ENCODE measurements around the gene ZNF581.

The ZNF581 gene

DNA sequence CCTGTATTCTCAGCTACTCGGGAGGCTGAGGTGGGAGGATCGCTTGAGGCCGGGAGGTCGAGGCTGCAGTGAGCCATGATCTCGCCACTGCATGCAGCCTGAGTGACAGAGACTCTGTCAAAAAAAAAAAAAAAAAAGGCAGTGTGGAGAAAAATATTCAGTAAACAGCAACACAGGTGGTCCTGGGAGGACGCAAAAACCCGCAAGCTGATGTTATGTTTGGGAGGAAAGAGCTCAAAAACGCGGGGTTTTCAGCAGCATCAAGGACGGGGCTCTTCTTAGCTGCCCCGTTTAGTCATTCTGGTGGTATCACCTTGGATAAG lies 18.5 kb upstream of the ZNF581 start:
- Histone ChIP-seq H3K9ac (ENCODE audit: insufficient read length) (peak overlapping the region; percentile 69), H3K36me3 (ENCODE audit: insufficient read depth, low read length) (no peaks in the 10 kb centered on the region), H3K9me3 (ENCODE audit: low read depth, low read length) (no peaks in the 10 kb centered on the region), H3K4me3 (peak overlapping the region; percentile 82), H3K27ac (no peak overlapping the region)
- no peak for DNase-seq (ENCODE audit: low read depth, low spot score)
- TF ChIP-seq EZH2 (IDR thresholded peaks at IDR 0.05) (no peak), POLR2AphosphoS5 (IDR thresholded peaks at IDR 0.05; ENCODE audit: borderline replicate concordance, low read depth, low read length) (no peak), FOXP2 (optimal IDR thresholded peaks at IDR 0.05; ENCODE audit: control extremely low read depth, extremely low read length, insufficient read depth) (no peak)

DNA sequence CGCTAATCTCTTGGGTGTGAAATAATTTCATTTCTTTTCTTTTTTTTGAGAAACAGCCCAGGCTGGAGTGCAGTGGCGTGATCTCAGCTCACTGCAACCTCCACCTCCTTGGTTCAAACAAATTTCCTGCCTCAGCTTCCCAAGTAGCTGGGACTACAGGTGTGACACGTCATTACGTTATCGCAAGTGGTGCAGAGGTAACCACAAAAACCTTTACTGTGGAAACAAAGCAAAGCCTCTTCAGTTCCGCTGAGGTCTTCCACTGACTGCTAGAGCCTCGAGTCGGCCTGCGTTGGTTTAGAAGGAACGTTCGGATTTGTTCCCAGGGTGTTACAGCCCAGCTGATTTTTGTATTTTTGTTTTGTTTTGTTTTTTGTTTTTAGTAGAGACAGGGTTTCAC lies 17.1 kb upstream of the ZNF581 start:
- DNase-seq (ENCODE audit: low read depth, low spot score), result no peak
- Histone ChIP-seq H3K36me3 (ENCODE audit: insufficient read depth, low read length) (no peaks in the 10 kb centered on the region), H3K27ac (no peak overlapping the region), H3K9ac (ENCODE audit: insufficient read length) (no peak overlapping the region), H3K4me3 (no peak overlapping the region), H3K9me3 (ENCODE audit: low read depth, low read length) (no peaks in the 10 kb centered on the region)
- no peak for TF ChIP-seq EZH2 (IDR thresholded peaks at IDR 0.05)

DNA sequence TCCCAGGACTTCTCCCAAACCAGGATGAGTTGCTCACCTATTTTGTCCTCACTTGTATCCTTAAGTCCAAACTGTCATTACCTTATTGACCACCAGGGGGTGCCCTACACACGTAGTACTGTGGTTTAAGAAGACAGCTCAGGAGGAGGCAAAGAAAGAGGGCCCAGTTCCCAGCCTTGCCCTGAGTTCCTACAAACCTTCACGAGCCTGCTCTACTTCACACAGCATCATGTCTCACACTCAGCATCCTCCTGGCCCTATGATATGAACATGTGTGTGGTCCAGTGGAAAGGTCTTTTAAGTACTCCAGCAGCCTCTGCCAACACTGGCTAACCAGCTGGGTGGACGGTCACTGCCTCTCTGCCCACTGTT lies 11.0 kb upstream of the ZNF581 start:
- no peak overlapping the region for H3K4me3 ChIP-seq
- no peak for TF ChIP-seq FOXP2 (optimal IDR thresholded peaks at IDR 0.05; ENCODE audit: control extremely low read depth, extremely low read length, insufficient read depth)
- no peak for TF ChIP-seq EZH2 (IDR thresholded peaks at IDR 0.05)
- TF ChIP-seq POLR2AphosphoS5 (IDR thresholded peaks at IDR 0.05; ENCODE audit: borderline replicate concordance, low read depth, low read length), result no peak
- H3K27ac ChIP-seq, result no peak overlapping the region
- H3K36me3 ChIP-seq (ENCODE audit: insufficient read depth, low read length), result no peaks in the 10 kb centered on the region
- DNase-seq (ENCODE audit: low read depth, low spot score), result peak; percentile 98
- H3K9me3 ChIP-seq (ENCODE audit: low read depth, low read length), result no peaks in the 10 kb centered on the region
- H3K9ac ChIP-seq (ENCODE audit: insufficient read length), result no peak overlapping the region

DNA sequence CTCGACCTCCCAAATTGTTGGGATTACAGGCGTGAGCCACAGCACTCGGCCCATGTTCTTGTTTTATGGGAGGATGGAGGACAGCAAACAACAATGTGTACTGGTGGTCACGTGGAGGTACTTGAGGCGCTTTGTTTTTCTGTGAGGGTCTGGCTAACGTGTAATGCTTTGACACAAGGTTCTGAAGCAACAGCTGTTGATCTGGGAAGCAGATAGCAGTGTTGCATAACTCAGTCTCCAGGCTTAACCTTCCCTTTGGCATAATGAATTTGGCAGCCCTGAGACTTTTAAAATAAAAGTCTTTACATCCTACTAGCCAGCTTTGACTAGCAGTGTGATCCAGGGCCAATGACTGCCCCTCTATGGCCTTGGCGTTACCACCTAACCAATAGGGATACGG lies 9.6 kb upstream of the ZNF581 start:
- Histone ChIP-seq H3K4me3 (peak overlapping the region; percentile 94; the same call in 1 of the 2 replicates), H3K9ac (ENCODE audit: insufficient read length) (no peak overlapping the region), H3K9me3 (ENCODE audit: low read depth, low read length) (no peaks in the 10 kb centered on the region), H3K27ac (no peak overlapping the region), H3K36me3 (ENCODE audit: insufficient read depth, low read length) (no peaks in the 10 kb centered on the region)
- TF ChIP-seq EZH2 (IDR thresholded peaks at IDR 0.05), result no peak
- no peak for TF ChIP-seq POLR2AphosphoS5 (IDR thresholded peaks at IDR 0.05; ENCODE audit: borderline replicate concordance, low read depth, low read length)
- no peak for TF ChIP-seq FOXP2 (optimal IDR thresholded peaks at IDR 0.05; ENCODE audit: control extremely low read depth, extremely low read length, insufficient read depth)
- DNase-seq (ENCODE audit: low read depth, low spot score), result no peak

DNA sequence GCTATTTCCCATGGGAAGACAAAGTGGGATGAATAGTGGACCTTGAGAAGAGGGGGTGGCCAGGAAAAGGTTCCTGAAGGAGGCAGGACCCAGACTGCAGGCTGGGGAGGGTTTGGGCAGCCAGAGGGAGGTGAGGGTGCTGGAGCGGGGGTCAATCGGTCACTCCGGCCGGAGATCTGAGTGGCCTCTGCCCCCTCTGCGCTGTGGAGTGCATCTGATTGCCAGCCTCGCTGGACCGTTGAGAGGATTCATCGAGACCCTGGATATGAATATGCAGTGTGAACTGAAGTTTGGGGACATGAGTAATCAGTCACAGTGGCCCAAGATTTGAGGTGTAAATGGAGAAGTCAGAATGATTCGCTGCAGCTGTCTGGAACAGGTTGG lies 8.1 kb upstream of the ZNF581 start:
- no peaks in the 10 kb centered on the region for H3K9me3 ChIP-seq (ENCODE audit: low read depth, low read length)
- peak overlapping the region; percentile 98 for H3K9ac ChIP-seq (ENCODE audit: insufficient read length)
- peak overlapping the region; percentile 94 for H3K4me3 ChIP-seq
- DNase-seq (ENCODE audit: low read depth, low spot score), result no peak
- peak overlapping the region; percentile 70; the same call in 1 of the 2 replicates for H3K27ac ChIP-seq
- H3K36me3 ChIP-seq (ENCODE audit: insufficient read depth, low read length), result no peaks in the 10 kb centered on the region
- no peak for TF ChIP-seq POLR2AphosphoS5 (IDR thresholded peaks at IDR 0.05; ENCODE audit: borderline replicate concordance, low read depth, low read length)
- TF ChIP-seq EZH2 (IDR thresholded peaks at IDR 0.05), result no peak
- no peak for TF ChIP-seq FOXP2 (optimal IDR thresholded peaks at IDR 0.05; ENCODE audit: control extremely low read depth, extremely low read length, insufficient read depth)

DNA sequence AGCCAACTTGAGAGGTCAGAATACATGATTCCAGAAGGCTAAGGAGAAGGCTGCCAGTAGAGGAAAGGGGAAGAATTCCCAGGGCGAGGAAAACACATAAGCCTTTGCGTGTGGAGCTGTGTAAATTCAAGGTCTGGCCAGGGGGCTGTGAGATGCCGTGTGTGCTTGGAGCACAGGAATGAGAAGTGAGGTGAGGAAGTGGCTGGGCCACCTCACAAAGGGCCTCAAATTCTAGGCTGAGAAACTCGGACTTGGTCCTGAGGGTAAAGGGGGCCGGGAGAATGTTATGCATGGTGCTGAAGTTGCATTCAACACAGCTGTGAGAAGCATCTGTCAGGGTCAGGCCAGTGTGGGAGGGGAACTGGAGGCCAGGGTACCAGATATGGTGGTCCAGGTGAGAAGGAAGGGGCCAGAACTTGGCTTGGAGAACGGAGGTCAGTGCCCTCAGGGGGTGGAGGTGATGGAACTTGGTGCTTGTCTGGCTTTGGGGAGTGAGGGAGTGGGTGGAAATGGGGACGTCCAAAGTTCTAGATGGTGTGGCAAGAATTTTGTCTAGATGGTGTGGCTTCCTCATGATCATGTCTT lies 7.5 kb upstream of the ZNF581 start:
- TF ChIP-seq POLR2AphosphoS5 (IDR thresholded peaks at IDR 0.05; ENCODE audit: borderline replicate concordance, low read depth, low read length) (no peak), FOXP2 (optimal IDR thresholded peaks at IDR 0.05; ENCODE audit: control extremely low read depth, extremely low read length, insufficient read depth) (no peak), EZH2 (IDR thresholded peaks at IDR 0.05) (no peak)
- Histone ChIP-seq H3K9ac (ENCODE audit: insufficient read length) (peak overlapping the region; percentile 98), H3K27ac (no peak overlapping the region), H3K36me3 (ENCODE audit: insufficient read depth, low read length) (no peaks in the 10 kb centered on the region), H3K9me3 (ENCODE audit: low read depth, low read length) (no peaks in the 10 kb centered on the region), H3K4me3 (peak overlapping the region; percentile 94)
- DNase-seq (ENCODE audit: low read depth, low spot score), result no peak

DNA sequence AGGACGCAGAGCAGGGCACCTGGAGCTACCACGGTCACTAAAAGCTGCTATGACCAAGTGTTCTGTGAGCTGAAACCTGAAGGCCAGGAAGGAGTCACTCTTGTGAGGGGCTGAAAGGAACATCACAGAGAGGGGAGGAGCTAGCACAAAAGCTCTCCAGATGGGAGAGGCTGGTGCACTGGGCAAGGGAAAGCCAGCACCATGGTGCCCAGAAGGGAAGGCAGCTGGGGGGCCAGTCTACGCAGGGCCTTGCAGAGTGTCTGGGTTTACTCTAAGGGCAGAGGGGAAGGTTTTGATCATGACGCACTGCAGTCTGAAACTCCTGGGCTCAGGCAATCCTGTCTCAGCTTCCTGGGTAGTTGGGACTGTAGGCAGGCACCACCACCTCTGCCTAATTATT lies 6.7 kb upstream of the ZNF581 start:
- no peaks in the 10 kb centered on the region for H3K9me3 ChIP-seq (ENCODE audit: low read depth, low read length)
- no peak overlapping the region for H3K4me3 ChIP-seq
- no peak overlapping the region for H3K9ac ChIP-seq (ENCODE audit: insufficient read length)
- no peaks in the 10 kb centered on the region for H3K36me3 ChIP-seq (ENCODE audit: insufficient read depth, low read length)
- H3K27ac ChIP-seq, result no peak overlapping the region
- TF ChIP-seq FOXP2 (optimal IDR thresholded peaks at IDR 0.05; ENCODE audit: control extremely low read depth, extremely low read length, insufficient read depth), result no peak
- TF ChIP-seq EZH2 (IDR thresholded peaks at IDR 0.05), result no peak
- no peak for TF ChIP-seq POLR2AphosphoS5 (IDR thresholded peaks at IDR 0.05; ENCODE audit: borderline replicate concordance, low read depth, low read length)
- no peak for DNase-seq (ENCODE audit: low read depth, low spot score)

DNA sequence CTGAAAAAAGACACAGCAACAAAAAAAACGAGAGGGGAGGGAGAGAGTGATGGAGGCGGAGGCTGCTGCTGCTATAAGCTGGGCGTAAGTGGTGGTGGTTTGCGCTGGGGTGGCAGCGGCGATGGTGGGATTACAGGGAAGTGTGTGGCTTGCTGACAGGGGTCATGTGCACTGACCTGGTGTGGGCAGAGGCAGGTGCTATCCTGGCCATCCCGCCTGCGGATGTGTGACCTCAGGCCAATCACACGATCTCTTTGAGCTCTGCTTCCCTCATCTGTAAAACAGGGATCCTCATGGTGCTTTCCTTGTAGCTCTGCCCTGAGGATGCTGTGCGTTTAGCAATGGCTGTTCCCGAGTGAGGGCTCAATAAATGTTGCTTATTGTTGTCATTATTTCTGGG lies 5.9 kb upstream of the ZNF581 start:
- Histone ChIP-seq H3K9me3 (ENCODE audit: low read depth, low read length) (no peaks in the 10 kb centered on the region), H3K27ac (no peak overlapping the region), H3K4me3 (no peak overlapping the region), H3K9ac (ENCODE audit: insufficient read length) (no peak overlapping the region), H3K36me3 (ENCODE audit: insufficient read depth, low read length) (no peaks in the 10 kb centered on the region)
- DNase-seq (ENCODE audit: low read depth, low spot score), result no peak
- TF ChIP-seq POLR2AphosphoS5 (IDR thresholded peaks at IDR 0.05; ENCODE audit: borderline replicate concordance, low read depth, low read length) (no peak), EZH2 (IDR thresholded peaks at IDR 0.05) (no peak), FOXP2 (optimal IDR thresholded peaks at IDR 0.05; ENCODE audit: control extremely low read depth, extremely low read length, insufficient read depth) (no peak)

DNA sequence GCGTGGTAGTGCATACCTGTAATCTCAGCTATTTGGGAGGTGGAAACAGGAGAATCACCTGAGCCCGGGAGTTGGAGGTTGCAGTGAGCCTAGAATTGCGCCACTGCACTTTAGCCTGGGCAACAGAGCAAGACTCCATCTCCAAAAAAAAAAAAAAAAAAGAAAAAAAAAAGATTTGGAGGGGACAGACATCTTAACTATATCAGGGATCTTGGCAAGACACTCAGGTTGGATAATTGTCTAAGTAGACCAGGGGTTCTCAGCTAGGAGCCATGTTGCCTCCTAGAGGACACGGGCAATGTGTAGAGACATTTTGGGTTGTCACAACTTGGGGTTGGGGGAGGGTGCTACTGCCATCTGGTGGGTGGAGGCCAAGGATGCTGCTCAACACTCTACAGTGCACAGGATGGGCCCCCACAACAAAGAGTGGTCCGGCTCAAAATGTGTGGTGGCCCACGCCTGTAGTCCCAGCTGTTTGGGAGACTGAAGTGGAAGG lies 4.5 kb upstream of the ZNF581 start:
- Histone ChIP-seq H3K4me3 (no peak overlapping the region), H3K9me3 (ENCODE audit: low read depth, low read length) (no peaks in the 10 kb centered on the region)
- DNase-seq (ENCODE audit: low read depth, low spot score), result no peak

More for the DNA sequence above, 4.5 kb upstream of the ZNF581 start:
- TF ChIP-seq POLR2AphosphoS5 (IDR thresholded peaks at IDR 0.05; ENCODE audit: borderline replicate concordance, low read depth, low read length) (no peak; the same call in 1 of the 2 replicates), FOXP2 (optimal IDR thresholded peaks at IDR 0.05; ENCODE audit: control extremely low read depth, extremely low read length, insufficient read depth) (no peak), EZH2 (IDR thresholded peaks at IDR 0.05) (no peak)
- Histone ChIP-seq H3K9ac (ENCODE audit: insufficient read length) (no peak overlapping the region), H3K36me3 (ENCODE audit: insufficient read depth, low read length) (no peaks in the 10 kb centered on the region), H3K27ac (peak overlapping the region; percentile 71)

All from SK-N-MC (cell line).